ENCODE measurements around the gene PDE1C.

- no peak for TF ChIP-seq CTCF (IDR thresholded peaks at IDR 0.05)
- no peak for TF ChIP-seq POLR2A (IDR thresholded peaks at IDR 0.05)
Observed at GRCh38 chr7:31776616-31777015, 293.6 kb downstream of the PDE1C start.

All from ovary (tissue), 3 donors.